Measurements from ENCODE around the gene CYP2D6. TPM values are rescaled to one million over a fixed set of nuclear protein-coding genes. Genes with fewer than 3 reads are reported as not detected.
"Not testable (repeated sequence)": the region's sequence is repeated elsewhere in the genome, so short reads cannot be mapped to it uniquely, and the experiment has no call there.

The CYP2D6 gene
- 1 to 10 TPM in 1 of 4 donors, under 1 TPM in 1, not detected in 2; 0.62 to 2.0 TPM for total RNA-seq

DNA sequence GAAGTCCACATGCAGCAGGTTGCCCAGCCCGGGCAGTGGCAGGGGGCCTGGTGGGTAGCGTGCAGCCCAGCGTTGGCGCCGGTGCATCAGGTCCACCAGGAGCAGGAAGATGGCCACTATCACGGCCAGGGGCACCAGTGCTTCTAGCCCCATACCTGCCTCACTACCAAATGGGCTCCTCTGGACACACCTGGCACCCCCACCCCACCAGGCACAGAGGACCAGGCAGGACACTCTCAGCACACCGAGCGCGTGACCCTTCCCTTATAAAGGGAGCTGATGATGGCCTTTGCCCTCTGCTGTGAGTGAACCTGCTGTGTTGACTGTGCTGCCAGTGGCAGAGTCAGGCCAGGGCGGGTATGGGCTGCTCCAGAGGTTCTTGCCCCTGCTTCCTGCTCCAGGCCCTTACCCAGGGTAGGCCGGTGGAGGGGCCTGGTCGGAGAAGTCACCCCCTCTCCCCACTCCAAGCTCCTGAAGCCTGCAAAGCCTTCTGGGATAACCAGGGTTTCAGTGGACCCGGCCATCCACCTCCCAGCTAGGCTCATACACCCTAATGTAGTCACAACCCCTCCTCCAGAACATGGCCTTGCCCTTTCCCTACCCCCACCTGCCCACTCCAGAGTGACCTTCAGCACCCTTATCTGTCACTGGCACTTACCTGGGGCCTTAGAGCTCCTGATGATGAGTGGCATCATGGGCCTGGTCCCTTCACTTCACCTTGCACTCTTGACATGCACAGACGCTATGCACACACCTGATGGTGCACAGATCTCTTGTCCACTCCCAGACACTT lies at the start of gene CYP2D6:
Gene CYP2D6, minus strand, starts transcription at position 172 of the 793 bp plus-strand sequence. Its CDS starts 19 bp downstream, at position 153.
- H3K36me3 ChIP-seq; H3K27ac ChIP-seq; H3K4me3 ChIP-seq; H3K27me3 ChIP-seq; intact Hi-C loops (cut with DNase I; ENCODE audit: low total_unique reads); H3K9me3 ChIP-seq; DNase-seq; H3K4me1 ChIP-seq: not testable (repeated sequence)

GRCh38 chr22:42179616-42180015 lies 49.0 kb upstream of the CYP2D6 start:
- H3K4me3 ChIP-seq = no peak overlapping the region
- no peaks in the 10 kb centered on the region for H3K9me3 ChIP-seq
- no peaks in the 10 kb centered on the region for H3K27me3 ChIP-seq
- peak overlapping the region; percentile 72 to 86 for H3K27ac ChIP-seq
- DNase-seq = no peak
- H3K4me1 ChIP-seq = no peaks in the 10 kb centered on the region
- no peak for TF ChIP-seq POLR2A (IDR thresholded peaks at IDR 0.05)
- TF ChIP-seq, protein P1, sequence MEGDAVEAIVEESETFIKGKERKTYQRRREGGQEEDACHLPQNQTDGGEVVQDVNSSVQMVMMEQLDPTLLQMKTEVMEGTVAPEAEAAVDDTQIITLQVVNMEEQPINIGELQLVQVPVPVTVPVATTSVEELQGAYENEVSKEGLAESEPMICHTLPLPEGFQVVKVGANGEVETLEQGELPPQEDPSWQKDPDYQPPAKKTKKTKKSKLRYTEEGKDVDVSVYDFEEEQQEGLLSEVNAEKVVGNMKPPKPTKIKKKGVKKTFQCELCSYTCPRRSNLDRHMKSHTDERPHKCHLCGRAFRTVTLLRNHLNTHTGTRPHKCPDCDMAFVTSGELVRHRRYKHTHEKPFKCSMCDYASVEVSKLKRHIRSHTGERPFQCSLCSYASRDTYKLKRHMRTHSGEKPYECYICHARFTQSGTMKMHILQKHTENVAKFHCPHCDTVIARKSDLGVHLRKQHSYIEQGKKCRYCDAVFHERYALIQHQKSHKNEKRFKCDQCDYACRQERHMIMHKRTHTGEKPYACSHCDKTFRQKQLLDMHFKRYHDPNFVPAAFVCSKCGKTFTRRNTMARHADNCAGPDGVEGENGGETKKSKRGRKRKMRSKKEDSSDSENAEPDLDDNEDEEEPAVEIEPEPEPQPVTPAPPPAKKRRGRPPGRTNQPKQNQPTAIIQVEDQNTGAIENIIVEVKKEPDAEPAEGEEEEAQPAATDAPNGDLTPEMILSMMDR (IDR thresholded peaks at IDR 0.05) = no peak
- no peaks in the 10 kb centered on the region for H3K36me3 ChIP-seq
- intact Hi-C loops (cut with DNase I; ENCODE audit: low total_unique reads) = no loop called here

GRCh38 chr22:42178910-42179519 lies 48.4 kb upstream of the CYP2D6 start:
- Histone ChIP-seq H3K36me3 (no peaks in the 10 kb centered on the region), H3K27me3 (no peaks in the 10 kb centered on the region), H3K27ac (peak overlapping the region in 1 of 2 donors; percentile 72), H3K4me3 (no peak overlapping the region), H3K9me3 (no peaks in the 10 kb centered on the region), H3K4me1 (no peaks in the 10 kb centered on the region)
- TF ChIP-seq POLR2A (IDR thresholded peaks at IDR 0.05) = no peak
- TF ChIP-seq, protein P1 (IDR thresholded peaks at IDR 0.05) = no peak
- DNase-seq = no peak
- intact Hi-C loops (cut with DNase I; ENCODE audit: low total_unique reads) = no loop called here

- no peak for DNase-seq
- no peak for TF ChIP-seq POLR2A (IDR thresholded peaks at IDR 0.05)
- TF ChIP-seq, protein P1 (IDR thresholded peaks at IDR 0.05) = no peak
- H3K27ac ChIP-seq = no peak overlapping the region
- H3K36me3 ChIP-seq = no peaks in the 10 kb centered on the region
- intact Hi-C loops (cut with DNase I; ENCODE audit: low total_unique reads) = no loop called here
- H3K4me1 ChIP-seq = peaks cover 0 to 4% of the 10 kb centered on the region in 2 donors
- no peak overlapping the region for H3K4me3 ChIP-seq
- H3K9me3 ChIP-seq = no peaks in the 10 kb centered on the region
- H3K27me3 ChIP-seq = no peaks in the 10 kb centered on the region
Measured at GRCh38 chr22:42177891-42178336, 47.3 kb upstream of the CYP2D6 start.

GRCh38 chr22:42176255-42176915 lies 45.8 kb upstream of the CYP2D6 start:
- intact Hi-C loops (cut with DNase I; ENCODE audit: low total_unique reads) = no loop called here
- H3K4me3 ChIP-seq = no peak overlapping the region

More at GRCh38 chr22:42176255-42176915, 45.8 kb upstream of the CYP2D6 start:
- DNase-seq = no peak
- no peaks in the 10 kb centered on the region for H3K9me3 ChIP-seq
- no peaks in the 10 kb centered on the region for H3K27me3 ChIP-seq
- peaks cover 0 to 4% of the 10 kb centered on the region in 2 donors for H3K4me1 ChIP-seq
- no peak overlapping the region for H3K27ac ChIP-seq
- TF ChIP-seq, protein P1 (IDR thresholded peaks at IDR 0.05) = no peak
- TF ChIP-seq POLR2A (IDR thresholded peaks at IDR 0.05) = no peak
- H3K36me3 ChIP-seq = no peaks in the 10 kb centered on the region

All from uterus (tissue), 4 donors.